ENCODE measurements around the gene LY6G6D. TPM values are rescaled to one million over a fixed set of nuclear protein-coding genes. Genes with fewer than 3 reads are reported as not detected.

The LY6G6D gene
- total and polyA plus RNA-seq, 2 of the 13 experiments (the other 11 are each of a cell fraction or from before 2014, with no cell fraction given): not detected

GRCh38 chr6:31729515-31729978, 14.4 kb downstream of the LY6G6D start (continued):
- TF ChIP-seq ZNF234 (CRISPR knock-in tag; conservative IDR thresholded peaks at IDR 0.05) (no peak), MLLT10 (CRISPR knock-in tag; IDR thresholded peaks at IDR 0.05) (no peak), ZNF441 (CRISPR knock-in tag; IDR thresholded peaks at IDR 0.05; ENCODE audit: borderline replicate concordance) (peak; percentile 9; the same call in 1 of the 2 replicates), TOE1 (CRISPR knock-in tag; IDR thresholded peaks at IDR 0.05) (0 out of 2 replicates have a peak, but pooled peaks have one; percentile 50), TEAD2 (CRISPR knock-in tag; IDR thresholded peaks at IDR 0.05) (0 out of 2 replicates have a peak, but pooled peaks have one; percentile 63), KLF12 (CRISPR knock-in tag; IDR thresholded peaks at IDR 0.05; ENCODE audit: borderline replicate concordance) (peak; percentile 86), MIXL1 (CRISPR knock-in tag; IDR thresholded peaks at IDR 0.05) (no peak), TP53 (CRISPR knock-in tag; conservative IDR thresholded peaks at IDR 0.05) (peak; percentile 78; the same call in 1 of the 2 replicates), RARG (CRISPR knock-in tag; IDR thresholded peaks at IDR 0.05; ENCODE audit: low read depth) (no peak), BHLHE40 (IDR thresholded peaks at IDR 0.05; ENCODE audit: low read length) (no peak), ZSCAN30 (CRISPR knock-in tag; IDR thresholded peaks at IDR 0.05) (no peak), ATAD3A (CRISPR knock-in tag; IDR thresholded peaks at IDR 0.05) (no peak), ZNF7 (CRISPR knock-in tag; IDR thresholded peaks at IDR 0.05) (no peak), ZNF10 (CRISPR knock-in tag; IDR thresholded peaks at IDR 0.05; ENCODE audit: borderline replicate concordance, low read depth) (no peak), CCAR2 (optimal IDR thresholded peaks at IDR 0.05; ENCODE audit: low read depth, low read length) (no peak)

All from HepG2 (cell line).